Measurements from ENCODE around the gene LRFN2. TPM values are rescaled to one million over a fixed set of nuclear protein-coding genes. Genes with fewer than 3 reads are reported as not detected.

LRFN2 gene
- total RNA-seq, 3 donors from 2014 or later: not detected

- DNase-seq: no peak
- Mint-ChIP-seq H3K27me3 (ENCODE audit: low read depth) (no peaks in the 10 kb centered on the region), H3K4me3 (no peak overlapping the region), H3K36me3 (ENCODE audit: insufficient read depth) (no peaks in the 10 kb centered on the region), H3K9me3 (no peaks in the 10 kb centered on the region), H3K4me1 (ENCODE audit: low read depth) (no peaks in the 10 kb centered on the region)
- ATAC-seq: no peak
These were observed 237.9 kb downstream of the LRFN2 start for GRCh38 chr6:40349123-40349900.

GRCh38 chr6:40348591-40348990 lies 238.6 kb downstream of the LRFN2 start:
- DNase-seq (no peak), ATAC-seq (no peak)
- Mint-ChIP-seq H3K4me3 (no peak overlapping the region), H3K9me3 (no peaks in the 10 kb centered on the region), H3K4me1 (ENCODE audit: low read depth) (no peaks in the 10 kb centered on the region), H3K27me3 (ENCODE audit: low read depth) (no peaks in the 10 kb centered on the region), H3K36me3 (ENCODE audit: insufficient read depth) (no peaks in the 10 kb centered on the region)

- no peaks in the 10 kb centered on the region for H3K4me1 Mint-ChIP-seq (ENCODE audit: low read depth)
- H3K27me3 Mint-ChIP-seq (ENCODE audit: low read depth): no peaks in the 10 kb centered on the region
- DNase-seq: no peak
- ATAC-seq: no peak
- no peaks in the 10 kb centered on the region for H3K36me3 Mint-ChIP-seq (ENCODE audit: insufficient read depth)
- no peaks in the 10 kb centered on the region for H3K9me3 Mint-ChIP-seq
- no peak overlapping the region for H3K4me3 Mint-ChIP-seq
These were observed 239.6 kb downstream of the LRFN2 start for GRCh38 chr6:40347571-40348011.

- H3K4me3 Mint-ChIP-seq: no peak overlapping the region
- H3K27me3 Mint-ChIP-seq (ENCODE audit: low read depth): no peaks in the 10 kb centered on the region
- no peaks in the 10 kb centered on the region for H3K9me3 Mint-ChIP-seq
- no peak for ATAC-seq
- H3K36me3 Mint-ChIP-seq (ENCODE audit: insufficient read depth): no peaks in the 10 kb centered on the region
- no peaks in the 10 kb centered on the region for H3K4me1 Mint-ChIP-seq (ENCODE audit: low read depth)
- DNase-seq: no peak
These were observed 240.9 kb downstream of the LRFN2 start for GRCh38 chr6:40346246-40346645.

- Mint-ChIP-seq H3K27me3 (ENCODE audit: low read depth) (no peaks in the 10 kb centered on the region), H3K9me3 (no peaks in the 10 kb centered on the region), H3K4me3 (no peak overlapping the region), H3K4me1 (ENCODE audit: low read depth) (no peaks in the 10 kb centered on the region), H3K36me3 (ENCODE audit: insufficient read depth) (no peaks in the 10 kb centered on the region)
- DNase-seq: no peak
- ATAC-seq: no peak
These were observed 242.5 kb downstream of the LRFN2 start for GRCh38 chr6:40344566-40345167.

GRCh38 chr6:40343877-40344565 lies 243.1 kb downstream of the LRFN2 start:
- Mint-ChIP-seq H3K36me3 (ENCODE audit: insufficient read depth) (no peaks in the 10 kb centered on the region), H3K4me1 (ENCODE audit: low read depth) (no peaks in the 10 kb centered on the region), H3K9me3 (no peaks in the 10 kb centered on the region), H3K27me3 (ENCODE audit: low read depth) (peaks cover 4% of the 10 kb centered on the region), H3K4me3 (no peak overlapping the region)
- no peak for ATAC-seq
- no peak for DNase-seq

GRCh38 chr6:40343318-40343876 lies 243.8 kb downstream of the LRFN2 start:
- no peaks in the 10 kb centered on the region for H3K4me1 Mint-ChIP-seq (ENCODE audit: low read depth)
- no peak overlapping the region for H3K4me3 Mint-ChIP-seq
- no peak for DNase-seq
- H3K27me3 Mint-ChIP-seq (ENCODE audit: low read depth): peaks cover 4% of the 10 kb centered on the region
- H3K36me3 Mint-ChIP-seq (ENCODE audit: insufficient read depth): no peaks in the 10 kb centered on the region
- ATAC-seq: no peak
- no peaks in the 10 kb centered on the region for H3K9me3 Mint-ChIP-seq

- DNase-seq: no peak
- Mint-ChIP-seq H3K9me3 (no peaks in the 10 kb centered on the region), H3K27me3 (ENCODE audit: low read depth) (peaks cover 9% of the 10 kb centered on the region), H3K36me3 (ENCODE audit: insufficient read depth) (no peaks in the 10 kb centered on the region), H3K4me1 (ENCODE audit: low read depth) (no peaks in the 10 kb centered on the region), H3K4me3 (no peak overlapping the region)
- no peak for ATAC-seq
These were observed 244.4 kb downstream of the LRFN2 start for GRCh38 chr6:40342723-40343122.

- H3K9me3 Mint-ChIP-seq: no peaks in the 10 kb centered on the region
- H3K4me1 Mint-ChIP-seq (ENCODE audit: low read depth): no peaks in the 10 kb centered on the region
- H3K36me3 Mint-ChIP-seq (ENCODE audit: insufficient read depth): no peaks in the 10 kb centered on the region
- no peak for DNase-seq
- peaks cover 10% of the 10 kb centered on the region for H3K27me3 Mint-ChIP-seq (ENCODE audit: low read depth)
- H3K4me3 Mint-ChIP-seq: no peak overlapping the region
- ATAC-seq: no peak
These were observed 245.4 kb downstream of the LRFN2 start for GRCh38 chr6:40341726-40342125.

All from activated T-cell treated with anti-CD3 and anti-CD28 coated beads, Interleukin-2, amount 50 U/mL, for 4 hours (primary cell).